ENCODE measurements around the gene KEAP1. TPM values are rescaled to one million over a fixed set of nuclear protein-coding genes. Genes with fewer than 3 reads are reported as not detected.

KEAP1 gene
- total RNA-seq, 1 donor = 60.5 TPM

GRCh38 chr19:10449037-10449436 lies 54.1 kb downstream of the KEAP1 start:
- no peak overlapping the region for H3K4me3 ChIP-seq (ENCODE audit: low read depth, low read length)
- no peak for DNase-seq (ENCODE audit: low read depth)
- no peak for TF ChIP-seq CTCF (IDR thresholded peaks at IDR 0.05; ENCODE audit: insufficient read depth, low read depth, low read length)

GRCh38 chr19:10442698-10443097 lies 60.5 kb downstream of the KEAP1 start:
- no peak for TF ChIP-seq CTCF (IDR thresholded peaks at IDR 0.05; ENCODE audit: insufficient read depth, low read depth, low read length)
- H3K4me3 ChIP-seq (ENCODE audit: low read depth, low read length) = no peak overlapping the region
- DNase-seq (ENCODE audit: low read depth) = no peak

GRCh38 chr19:10439588-10439987 lies 63.6 kb downstream of the KEAP1 start:
- no peak for TF ChIP-seq CTCF (IDR thresholded peaks at IDR 0.05; ENCODE audit: insufficient read depth, low read depth, low read length)
- DNase-seq (ENCODE audit: low read depth) = no peak
- no peak overlapping the region for H3K4me3 ChIP-seq (ENCODE audit: low read depth, low read length)

Small RNA genes lying within 50 kb of the gene (small RNA-seq; reads per million reads assigned to genes)
- not detected for gene MIR1238
- not detected for gene RNU7-140P

Other genes starting within 250 kb of the KEAP1 start
- gene ICAM1, start 232.2 kb downstream of the KEAP1 start, total RNA-seq = 75.1 and 244 TPM in 2 replicates
- 3.2 and 4.7 TPM in 2 replicates for gene ICAM4, start 216.4 kb downstream of the KEAP1 start, total RNA-seq
- gene ICAM5, start 213.4 kb downstream of the KEAP1 start, total RNA-seq = 5.5 and 11.7 TPM in 2 replicates
- 0.32 and 0.43 TPM in 2 replicates for gene ZGLP1, start 193.5 kb downstream of the KEAP1 start, total RNA-seq
- 24.2 and 30.3 TPM in 2 replicates for gene FDX2, start 187.3 kb downstream of the KEAP1 start, total RNA-seq
- gene RAVER1, start 169.8 kb downstream of the KEAP1 start, total RNA-seq = 10.4 and 11.0 TPM in 2 replicates
- gene ICAM3, start 163.7 kb downstream of the KEAP1 start, total RNA-seq = 4.3 and 7.4 TPM in 2 replicates
- 83.8 and 96.6 TPM in 2 replicates for gene TYK2, start 122.8 kb downstream of the KEAP1 start, total RNA-seq
- gene CDC37, start 99.8 kb downstream of the KEAP1 start, total RNA-seq = 140 and 164 TPM in 2 replicates
- 3.9 and 4.8 TPM in 2 replicates for gene PDE4A, start 82.8 kb downstream of the KEAP1 start, total RNA-seq
- gene S1PR5, start 14.1 kb upstream of the KEAP1 start, total RNA-seq = 1.3 and 2.9 TPM in 2 replicates
- gene ATG4D, start 40.5 kb upstream of the KEAP1 start, total RNA-seq = 16.0 and 18.4 TPM in 2 replicates
- 4.5 and 5.6 TPM in 2 replicates for gene KRI1, start 62.7 kb upstream of the KEAP1 start, total RNA-seq
- gene CDKN2D, start 65.6 kb upstream of the KEAP1 start, total RNA-seq = 6.0 and 6.1 TPM in 2 replicates
- 6.1 and 13.4 TPM in 2 replicates for gene AP1M2, start 84.0 kb upstream of the KEAP1 start, total RNA-seq
- 81.8 and 88.5 TPM in 2 replicates for gene SLC44A2, start 122.2 kb upstream of the KEAP1 start, total RNA-seq
- gene ILF3, start 151.0 kb upstream of the KEAP1 start, total RNA-seq = 121 and 136 TPM in 2 replicates
- 20.6 and 25.5 TPM in 2 replicates for gene QTRT1, start 198.1 kb upstream of the KEAP1 start, total RNA-seq
- gene DNM2, start 214.7 kb upstream of the KEAP1 start, total RNA-seq = 101 and 107 TPM in 2 replicates